D721Med (cell line): ENCODE measurements around the gene PFAS.

Experiments
- DNase-seq: peaks from one replicate; pipeline ENCODE4 v3.0.0; 2011; ENCODE audit warnings: low spot score; ENCODE audit not compliant: insufficient read length
- FAIRE-seq: peaks from 2 replicates; lab custom pipeline; 2011; peaks lifted over from hg19 to GRCh38; lab: Jason Lieb, UNC
- CTCF ChIP-seq: IDR thresholded peaks from 2 replicates; pipeline ENCODE4 v1.5.1; 2012; ENCODE audit warnings: mild to moderate bottlenecking, control low read depth; ENCODE audit not compliant: insufficient read depth; ENCODE audit errors: missing control alignments

The PFAS gene

GRCh38 chr17:8292639-8293395 lies 43.7 kb downstream of the PFAS start:
- no peak for FAIRE-seq
- no peak for TF ChIP-seq CTCF
- no peak for DNase-seq

GRCh38 chr17:8294361-8294760 lies 45.3 kb downstream of the PFAS start:
- DNase-seq (no peak), FAIRE-seq (no peak)
- no peak for TF ChIP-seq CTCF

- no peak for FAIRE-seq
- no peak for TF ChIP-seq CTCF
- no peak for DNase-seq
Observed at GRCh38 chr17:8294814-8295316, 45.8 kb downstream of the PFAS start.

GRCh38 chr17:8300226-8300625 lies 51.1 kb downstream of the PFAS start:
- FAIRE-seq (no peak), DNase-seq (no peak)
- TF ChIP-seq CTCF = no peak

GRCh38 chr17:8300627-8301242 lies 51.6 kb downstream of the PFAS start:
- peak; percentile 60 for TF ChIP-seq CTCF
- DNase-seq = peak; percentile 78
- peak; percentile 60 for FAIRE-seq

- no peak for DNase-seq
- TF ChIP-seq CTCF = no peak
- FAIRE-seq = no peak
Observed at GRCh38 chr17:8310601-8311123, 61.6 kb downstream of the PFAS start.
